Bronchial epithelial cell (primary cell): ENCODE measurements around the gene WDFY4. TPM values are rescaled to one million over a fixed set of nuclear protein-coding genes. Genes with fewer than 3 reads are reported as not detected.

Experiments
- DNase-seq: peaks from one replicate; pipeline ENCODE4 v3.0.0-alpha.2; 2010; ENCODE audit warnings: low read depth
- FAIRE-seq: peaks from 2 replicates; lab custom pipeline; 2011; peaks lifted over from hg19 to GRCh38; lab: Jason Lieb, UNC
- H3K27me3 ChIP-seq: 2 replicates; pipeline ENCODE4 v1.5.1; 2011; ENCODE audit warnings: low read length; ENCODE audit not compliant: control insufficient read depth, insufficient read depth
- H3K36me3 ChIP-seq: 2 replicates; pipeline ENCODE4 v1.5.1; 2011; ENCODE audit warnings: low read length; ENCODE audit not compliant: control insufficient read depth, insufficient read depth
- H3K4me3 ChIP-seq: 2 replicates; pipeline ENCODE4 v1.5.1; 2011; ENCODE audit warnings: mild to moderate bottlenecking, low read depth, low read length, control low read depth
- total RNA-seq: library from RNA; depleted of rRNA; stranded (reverse); fragments of >200 nt; gene quantifications from 2 replicates; pipeline ENCODE4 v1.2.1, GENCODE V29; 2014
- TF ChIP-seq, protein P1 (sequence below): IDR thresholded peaks from 2 replicates; pipeline ENCODE4 v1.5.1; 2011; ENCODE audit warnings: mild to moderate bottlenecking, moderate library complexity, low read length, control low read depth, inconsistent platforms; ENCODE audit not compliant: insufficient read depth, severe bottlenecking

WDFY4 gene
- total RNA-seq, 1 donor from 2014 or later, result under 0.01 TPM

DNA sequence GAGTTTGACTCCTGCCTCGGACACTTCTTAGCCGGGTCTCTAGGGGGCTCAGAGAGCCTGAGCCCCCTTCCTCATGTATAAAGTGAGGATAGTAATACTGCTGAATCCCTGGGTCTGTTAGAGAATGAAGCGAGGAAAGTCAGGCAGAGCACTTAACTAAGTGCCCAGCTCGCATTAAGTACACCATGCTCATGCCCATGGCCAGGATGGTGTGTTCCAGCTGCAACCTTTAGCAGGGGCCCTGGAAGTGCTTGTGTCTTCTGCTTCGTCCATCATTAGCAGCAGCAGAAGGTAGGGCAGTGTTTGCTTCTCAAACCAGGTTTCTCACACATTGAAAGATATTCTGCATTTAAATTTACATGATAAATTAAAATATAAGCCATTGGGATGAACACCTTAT, 27.3 kb upstream of the WDFY4 start:
- TF ChIP-seq, protein P1, sequence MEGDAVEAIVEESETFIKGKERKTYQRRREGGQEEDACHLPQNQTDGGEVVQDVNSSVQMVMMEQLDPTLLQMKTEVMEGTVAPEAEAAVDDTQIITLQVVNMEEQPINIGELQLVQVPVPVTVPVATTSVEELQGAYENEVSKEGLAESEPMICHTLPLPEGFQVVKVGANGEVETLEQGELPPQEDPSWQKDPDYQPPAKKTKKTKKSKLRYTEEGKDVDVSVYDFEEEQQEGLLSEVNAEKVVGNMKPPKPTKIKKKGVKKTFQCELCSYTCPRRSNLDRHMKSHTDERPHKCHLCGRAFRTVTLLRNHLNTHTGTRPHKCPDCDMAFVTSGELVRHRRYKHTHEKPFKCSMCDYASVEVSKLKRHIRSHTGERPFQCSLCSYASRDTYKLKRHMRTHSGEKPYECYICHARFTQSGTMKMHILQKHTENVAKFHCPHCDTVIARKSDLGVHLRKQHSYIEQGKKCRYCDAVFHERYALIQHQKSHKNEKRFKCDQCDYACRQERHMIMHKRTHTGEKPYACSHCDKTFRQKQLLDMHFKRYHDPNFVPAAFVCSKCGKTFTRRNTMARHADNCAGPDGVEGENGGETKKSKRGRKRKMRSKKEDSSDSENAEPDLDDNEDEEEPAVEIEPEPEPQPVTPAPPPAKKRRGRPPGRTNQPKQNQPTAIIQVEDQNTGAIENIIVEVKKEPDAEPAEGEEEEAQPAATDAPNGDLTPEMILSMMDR, result no peak
- DNase-seq (no peak), FAIRE-seq (no peak)
- Histone ChIP-seq H3K36me3 (no peaks in the 10 kb centered on the region), H3K27me3 (no peaks in the 10 kb centered on the region), H3K4me3 (no peak overlapping the region)

DNA sequence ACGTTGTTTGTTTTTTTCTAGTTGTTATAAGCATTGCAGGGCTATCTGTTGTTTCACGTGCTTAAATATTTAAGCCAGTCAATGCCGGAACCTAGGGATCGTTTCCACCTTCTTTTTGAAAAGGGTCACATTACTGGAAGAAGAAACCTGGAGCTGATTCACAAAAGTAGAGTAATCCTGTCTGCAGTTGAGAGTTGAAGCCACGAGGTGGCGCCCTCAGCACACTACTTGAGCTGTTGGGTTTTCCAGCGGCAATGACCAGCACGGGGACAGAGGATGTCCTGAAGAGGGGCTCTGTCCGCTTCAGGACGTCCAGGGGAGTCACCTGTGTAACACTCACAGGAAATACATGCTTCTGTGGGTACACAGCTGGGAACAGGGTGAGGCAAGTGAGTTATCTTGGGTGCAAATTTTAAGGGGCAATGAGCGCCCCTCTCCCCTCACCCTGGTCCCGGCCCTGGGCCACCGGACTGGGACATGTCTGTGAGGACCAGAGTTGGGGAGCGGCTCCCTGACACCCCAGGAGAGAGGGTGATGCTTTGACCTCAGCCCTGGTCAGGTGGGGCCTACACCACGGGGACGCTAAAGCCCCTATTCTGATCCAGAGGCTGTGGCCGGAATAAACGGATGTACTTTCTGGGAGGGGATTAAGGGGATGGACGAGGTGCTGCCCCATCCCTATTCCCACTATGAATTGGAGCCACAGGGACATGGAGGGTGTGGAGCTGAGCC, 26.3 kb upstream of the WDFY4 start:
- Histone ChIP-seq H3K27me3 (no peaks in the 10 kb centered on the region), H3K36me3 (no peaks in the 10 kb centered on the region), H3K4me3 (no peak overlapping the region)
- no peak for FAIRE-seq
- DNase-seq, result peak; percentile 48
- TF ChIP-seq, protein P1, result peak; percentile 88

DNA sequence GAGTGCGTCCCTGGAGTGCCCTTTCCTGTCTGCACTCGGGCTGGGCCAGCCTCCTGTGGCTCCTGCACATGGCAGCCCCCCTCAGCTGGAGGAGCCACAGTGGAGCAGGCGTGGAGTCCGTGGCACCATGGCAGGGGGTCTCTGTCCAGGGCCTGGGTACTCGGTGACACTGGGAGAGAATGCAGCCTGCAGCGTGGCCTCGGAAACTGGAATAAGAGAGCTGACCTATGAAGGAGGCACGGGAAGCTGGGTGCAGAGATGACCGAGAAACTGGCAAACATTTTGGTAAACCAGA, 25.8 kb upstream of the WDFY4 start:
- Histone ChIP-seq H3K27me3 (no peaks in the 10 kb centered on the region), H3K4me3 (no peak overlapping the region), H3K36me3 (no peaks in the 10 kb centered on the region)
- no peak for FAIRE-seq
- TF ChIP-seq, protein P1, result no peak
- DNase-seq, result no peak

DNA sequence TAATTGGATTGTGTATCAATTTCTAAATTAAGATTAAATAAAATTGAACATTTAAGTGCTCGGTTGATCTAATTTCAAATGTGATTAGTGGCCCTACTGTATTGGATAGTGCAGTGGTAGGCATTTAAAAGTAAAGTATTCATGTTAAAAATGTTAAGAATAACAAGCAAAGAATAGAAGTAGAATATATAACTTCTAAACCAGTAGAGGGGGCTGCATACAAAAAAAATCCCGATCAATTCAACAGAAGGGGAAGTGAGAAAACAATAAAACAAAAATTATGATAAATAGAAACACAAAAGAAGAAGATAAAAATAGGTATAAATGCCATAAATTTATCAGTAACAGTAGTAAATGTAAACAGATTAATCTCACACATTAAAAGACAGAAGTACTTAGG, 24.9 kb upstream of the WDFY4 start:
- Histone ChIP-seq H3K36me3 (no peaks in the 10 kb centered on the region), H3K27me3 (no peaks in the 10 kb centered on the region), H3K4me3 (no peak overlapping the region)
- TF ChIP-seq, protein P1, result no peak
- DNase-seq, result no peak
- FAIRE-seq, result no peak

DNA sequence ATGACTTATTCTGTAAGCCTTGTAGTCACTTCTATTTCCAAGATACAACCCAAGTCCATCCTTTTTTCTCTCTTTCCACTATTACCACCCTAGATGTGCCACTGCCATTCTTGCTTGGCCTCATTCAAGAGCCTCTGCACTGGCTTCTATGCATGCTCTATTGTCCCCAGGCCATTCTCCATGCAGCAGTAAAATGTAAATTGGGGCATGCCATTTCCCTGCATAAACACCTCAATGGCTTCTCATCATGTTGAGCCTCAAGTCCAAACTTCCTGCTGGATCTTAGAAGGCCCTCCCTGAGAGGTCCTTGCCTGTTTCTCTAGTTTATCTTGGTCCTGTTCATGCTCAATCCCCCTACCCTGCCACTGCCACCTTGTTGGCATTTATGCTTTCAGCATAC, 23.2 kb upstream of the WDFY4 start:
- TF ChIP-seq, protein P1, result no peak
- Histone ChIP-seq H3K4me3 (no peak overlapping the region), H3K27me3 (no peaks in the 10 kb centered on the region), H3K36me3 (no peaks in the 10 kb centered on the region)
- DNase-seq, result no peak
- FAIRE-seq, result no peak
